ENCODE measurements around the gene PPM1A.

DNA sequence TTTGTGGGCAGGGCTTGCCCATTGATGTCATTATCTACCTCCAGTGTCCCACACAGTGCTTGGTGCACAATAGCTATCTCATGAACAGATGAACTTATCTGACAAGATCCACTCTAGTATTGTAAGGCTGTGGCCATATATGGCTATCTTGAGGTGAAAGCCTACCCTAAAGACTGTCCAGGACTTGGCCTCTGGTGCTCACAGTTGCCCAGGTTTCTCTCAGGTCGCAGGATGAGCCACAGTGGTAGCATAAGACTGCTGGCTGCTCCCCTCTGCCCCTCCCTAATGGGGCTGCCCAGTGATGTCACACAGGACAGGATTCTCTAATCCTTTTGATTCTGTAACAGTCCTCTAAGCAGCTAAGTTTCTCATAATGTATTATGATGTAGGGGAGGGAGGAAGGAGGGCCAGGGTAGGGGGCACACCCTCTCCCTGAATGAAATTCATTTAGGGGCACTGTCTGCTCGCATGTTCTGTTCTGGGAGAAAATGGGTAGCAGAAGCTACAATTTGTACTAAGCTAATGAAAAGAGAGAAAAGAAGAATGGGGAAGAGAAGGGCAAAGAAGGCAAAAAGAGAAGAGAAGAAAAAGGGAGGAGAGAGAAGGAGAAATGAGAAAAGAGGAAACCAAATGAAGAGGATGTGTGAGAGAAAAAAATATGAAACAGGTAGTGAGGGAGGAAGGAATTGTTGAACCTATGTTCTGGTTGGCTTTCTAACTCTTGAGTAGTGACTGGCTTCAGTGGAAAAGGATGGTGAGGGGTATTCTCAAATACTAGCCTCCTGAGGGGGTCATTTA lies 3.4 kb upstream of the PPM1A start:
- TF ChIP-seq, protein P1, sequence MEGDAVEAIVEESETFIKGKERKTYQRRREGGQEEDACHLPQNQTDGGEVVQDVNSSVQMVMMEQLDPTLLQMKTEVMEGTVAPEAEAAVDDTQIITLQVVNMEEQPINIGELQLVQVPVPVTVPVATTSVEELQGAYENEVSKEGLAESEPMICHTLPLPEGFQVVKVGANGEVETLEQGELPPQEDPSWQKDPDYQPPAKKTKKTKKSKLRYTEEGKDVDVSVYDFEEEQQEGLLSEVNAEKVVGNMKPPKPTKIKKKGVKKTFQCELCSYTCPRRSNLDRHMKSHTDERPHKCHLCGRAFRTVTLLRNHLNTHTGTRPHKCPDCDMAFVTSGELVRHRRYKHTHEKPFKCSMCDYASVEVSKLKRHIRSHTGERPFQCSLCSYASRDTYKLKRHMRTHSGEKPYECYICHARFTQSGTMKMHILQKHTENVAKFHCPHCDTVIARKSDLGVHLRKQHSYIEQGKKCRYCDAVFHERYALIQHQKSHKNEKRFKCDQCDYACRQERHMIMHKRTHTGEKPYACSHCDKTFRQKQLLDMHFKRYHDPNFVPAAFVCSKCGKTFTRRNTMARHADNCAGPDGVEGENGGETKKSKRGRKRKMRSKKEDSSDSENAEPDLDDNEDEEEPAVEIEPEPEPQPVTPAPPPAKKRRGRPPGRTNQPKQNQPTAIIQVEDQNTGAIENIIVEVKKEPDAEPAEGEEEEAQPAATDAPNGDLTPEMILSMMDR (conservative IDR thresholded peaks at IDR 0.05; ENCODE audit: low read depth in 2 of 2): no peak
- TF ChIP-seq, protein P2, sequence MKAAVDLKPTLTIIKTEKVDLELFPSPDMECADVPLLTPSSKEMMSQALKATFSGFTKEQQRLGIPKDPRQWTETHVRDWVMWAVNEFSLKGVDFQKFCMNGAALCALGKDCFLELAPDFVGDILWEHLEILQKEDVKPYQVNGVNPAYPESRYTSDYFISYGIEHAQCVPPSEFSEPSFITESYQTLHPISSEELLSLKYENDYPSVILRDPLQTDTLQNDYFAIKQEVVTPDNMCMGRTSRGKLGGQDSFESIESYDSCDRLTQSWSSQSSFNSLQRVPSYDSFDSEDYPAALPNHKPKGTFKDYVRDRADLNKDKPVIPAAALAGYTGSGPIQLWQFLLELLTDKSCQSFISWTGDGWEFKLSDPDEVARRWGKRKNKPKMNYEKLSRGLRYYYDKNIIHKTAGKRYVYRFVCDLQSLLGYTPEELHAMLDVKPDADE (IDR thresholded peaks at IDR 0.05): no peak
- no peak for TF ChIP-seq ZNF331 (CRISPR knock-in tag; IDR thresholded peaks at IDR 0.05; ENCODE audit: low read depth)
- TF ChIP-seq CREB1 (CRISPR knock-in tag; IDR thresholded peaks at IDR 0.05; ENCODE audit: low read depth): no peak
- no peak for TF ChIP-seq POLR2AphosphoS5 (IDR thresholded peaks at IDR 0.05; ENCODE audit: low read depth)
- no peak for TF ChIP-seq EZH2 (IDR thresholded peaks at IDR 0.05; ENCODE audit: low read depth, unreplicated experiment)
- TF ChIP-seq STAT1 (IDR thresholded peaks at IDR 0.05; ENCODE audit: unreplicated experiment): no peak

Measured in GM23338 (cell line).